Subcutaneous adipose tissue (tissue), 4 donors: ENCODE measurements around the gene ADCYAP1. TPM values are rescaled to one million over a fixed set of nuclear protein-coding genes. Genes with fewer than 3 reads are reported as not detected.

Experiments used
- total RNA-seq, 4 donors: library from RNA; depleted of rRNA; stranded (reverse); fragments of >200 nt; gene quantifications; one replicate each; pipeline ENCODE4 v1.1.0, GENCODE V29; 2016
- TF ChIP-seq, protein P1 (sequence below): fragments of 450-650 bp; IDR thresholded peaks from one replicate; pipeline ENCODE4 v1.5.1; 2016; ENCODE audit warnings: low read depth, mild to moderate bottlenecking, control low read depth, antibody characterized with exemption, moderate library complexity

ADCYAP1 gene
- total RNA-seq, 4 donors from 2014 or later, result 0.68 to 2.4 (median 1.1) TPM; not detected in 1

DNA sequence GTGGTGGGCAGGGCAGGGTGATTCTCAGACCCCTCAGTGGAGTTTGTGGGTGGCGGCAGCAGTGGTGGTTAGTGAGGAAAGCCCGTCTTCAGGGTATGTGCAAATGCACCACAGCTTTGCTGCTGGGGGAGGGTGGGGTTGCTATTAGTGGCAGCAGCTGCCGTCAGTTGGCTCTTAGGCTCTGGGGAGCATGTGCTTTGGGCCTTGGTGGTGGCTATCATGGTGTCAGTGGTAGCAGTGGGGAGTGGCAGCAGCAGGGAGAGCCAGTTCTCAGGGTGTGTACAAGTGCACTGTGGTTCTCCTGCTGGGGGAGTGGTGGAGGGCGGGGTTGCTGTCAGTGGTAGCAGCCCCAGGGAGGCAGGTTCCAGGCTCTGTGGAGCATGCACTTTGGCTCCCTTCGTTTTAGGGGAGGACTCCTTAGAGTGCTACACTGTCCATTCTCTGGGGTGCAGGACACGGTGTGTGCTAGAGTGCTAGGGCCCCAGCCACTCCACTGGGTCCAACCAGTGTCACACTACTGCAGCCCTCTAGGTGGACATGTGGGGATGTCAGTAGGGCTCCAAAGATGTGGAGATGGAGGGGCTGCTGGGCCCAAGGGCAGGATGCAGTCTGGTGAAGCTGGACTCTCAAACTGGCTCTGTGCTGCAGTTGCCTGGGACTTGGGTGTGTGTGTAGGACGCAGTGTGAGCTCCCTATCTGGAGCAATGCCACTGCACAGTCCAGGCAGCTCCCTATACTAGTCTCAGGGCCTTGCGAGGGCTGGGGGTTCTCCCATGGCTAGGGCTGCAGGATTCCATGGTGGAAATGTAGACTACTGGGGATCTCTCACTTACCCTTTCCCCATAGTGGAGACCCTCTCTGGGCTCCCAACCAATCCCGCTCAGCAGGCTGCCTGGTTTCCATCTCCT, 45.3 kb downstream of the ADCYAP1 start:
- TF ChIP-seq, protein P1, sequence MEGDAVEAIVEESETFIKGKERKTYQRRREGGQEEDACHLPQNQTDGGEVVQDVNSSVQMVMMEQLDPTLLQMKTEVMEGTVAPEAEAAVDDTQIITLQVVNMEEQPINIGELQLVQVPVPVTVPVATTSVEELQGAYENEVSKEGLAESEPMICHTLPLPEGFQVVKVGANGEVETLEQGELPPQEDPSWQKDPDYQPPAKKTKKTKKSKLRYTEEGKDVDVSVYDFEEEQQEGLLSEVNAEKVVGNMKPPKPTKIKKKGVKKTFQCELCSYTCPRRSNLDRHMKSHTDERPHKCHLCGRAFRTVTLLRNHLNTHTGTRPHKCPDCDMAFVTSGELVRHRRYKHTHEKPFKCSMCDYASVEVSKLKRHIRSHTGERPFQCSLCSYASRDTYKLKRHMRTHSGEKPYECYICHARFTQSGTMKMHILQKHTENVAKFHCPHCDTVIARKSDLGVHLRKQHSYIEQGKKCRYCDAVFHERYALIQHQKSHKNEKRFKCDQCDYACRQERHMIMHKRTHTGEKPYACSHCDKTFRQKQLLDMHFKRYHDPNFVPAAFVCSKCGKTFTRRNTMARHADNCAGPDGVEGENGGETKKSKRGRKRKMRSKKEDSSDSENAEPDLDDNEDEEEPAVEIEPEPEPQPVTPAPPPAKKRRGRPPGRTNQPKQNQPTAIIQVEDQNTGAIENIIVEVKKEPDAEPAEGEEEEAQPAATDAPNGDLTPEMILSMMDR, result no peak

DNA sequence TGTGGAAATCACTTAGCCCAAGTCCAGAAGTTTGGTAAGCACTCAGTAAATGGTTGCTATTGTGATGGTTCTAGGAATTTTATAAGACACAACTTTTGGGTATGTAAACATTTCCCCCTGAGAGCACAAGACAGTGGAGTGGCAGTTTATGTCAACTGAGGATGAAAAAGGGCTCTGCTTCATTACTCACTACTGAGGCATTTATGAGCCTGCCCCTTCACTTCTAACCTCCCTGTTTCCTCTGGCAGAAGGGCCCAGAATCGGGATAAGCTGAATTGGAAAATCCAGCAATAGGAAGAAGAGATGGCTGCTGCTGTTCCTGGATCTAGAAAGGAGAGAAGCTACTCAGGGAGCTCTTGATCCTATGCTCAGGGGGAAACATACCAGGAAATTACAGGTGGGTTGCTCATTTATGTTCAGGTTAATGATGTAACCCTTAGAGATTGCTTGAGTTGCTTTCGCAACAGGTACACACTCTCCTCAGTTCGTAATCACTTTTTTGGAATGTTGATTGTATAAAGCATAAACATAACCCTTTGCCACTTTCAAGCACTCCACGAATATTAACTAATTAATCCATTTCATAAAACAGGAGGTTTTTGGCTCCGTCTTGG, 46.3 kb downstream of the ADCYAP1 start:
- TF ChIP-seq, protein P1, result no peak

DNA sequence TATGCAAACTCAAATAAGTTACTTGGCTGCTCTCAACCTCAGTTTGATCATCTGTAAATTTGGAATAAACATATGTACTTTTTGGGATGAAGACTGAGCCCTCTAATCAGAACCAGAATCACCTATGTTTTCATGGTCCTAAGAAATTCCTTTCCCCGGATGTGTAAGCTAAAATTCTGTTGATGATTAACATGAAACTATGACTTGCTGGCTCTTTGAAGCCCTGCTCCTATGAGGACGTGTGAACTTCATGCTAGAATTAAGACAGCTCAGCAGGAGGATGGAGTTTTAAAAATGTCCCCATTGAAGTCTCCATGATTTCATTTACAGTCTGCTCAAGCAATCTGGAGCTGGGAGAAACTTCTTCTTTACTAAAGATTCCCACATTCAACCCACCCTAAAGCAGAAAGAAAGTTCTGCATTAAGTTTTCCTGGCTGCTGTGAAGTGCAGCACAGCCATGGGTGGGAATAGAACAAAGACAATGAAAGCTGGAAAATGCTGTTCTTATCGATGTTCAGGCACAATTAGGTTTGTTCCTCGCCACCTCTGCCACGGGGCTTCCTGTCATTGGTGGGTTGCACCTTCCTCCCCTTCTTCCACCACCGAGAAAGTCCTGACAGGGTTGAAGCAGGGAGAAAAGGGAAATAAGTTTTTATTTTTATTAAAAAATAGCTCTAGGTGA, 50.9 kb downstream of the ADCYAP1 start:
- TF ChIP-seq, protein P1, result no peak

DNA sequence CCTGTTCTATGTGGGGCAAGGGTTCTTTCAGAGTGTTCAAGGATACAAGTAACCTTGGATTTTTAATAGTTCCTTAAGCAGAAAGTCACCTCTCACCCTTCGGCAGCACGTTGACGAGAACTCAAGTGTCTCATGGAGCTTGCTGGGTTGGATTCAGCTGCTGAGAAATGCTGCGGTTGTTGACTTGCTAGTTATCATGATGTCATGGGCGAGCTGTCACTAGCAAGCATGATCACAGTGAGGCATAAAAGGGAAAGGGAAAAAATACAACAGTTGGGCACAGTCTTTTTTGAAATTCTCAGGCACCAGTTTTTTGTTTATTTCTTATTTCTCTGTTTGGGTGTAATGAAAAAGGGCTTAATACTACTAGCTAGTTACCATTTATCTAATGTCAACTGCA, 53.2 kb downstream of the ADCYAP1 start:
- TF ChIP-seq, protein P1, result no peak

DNA sequence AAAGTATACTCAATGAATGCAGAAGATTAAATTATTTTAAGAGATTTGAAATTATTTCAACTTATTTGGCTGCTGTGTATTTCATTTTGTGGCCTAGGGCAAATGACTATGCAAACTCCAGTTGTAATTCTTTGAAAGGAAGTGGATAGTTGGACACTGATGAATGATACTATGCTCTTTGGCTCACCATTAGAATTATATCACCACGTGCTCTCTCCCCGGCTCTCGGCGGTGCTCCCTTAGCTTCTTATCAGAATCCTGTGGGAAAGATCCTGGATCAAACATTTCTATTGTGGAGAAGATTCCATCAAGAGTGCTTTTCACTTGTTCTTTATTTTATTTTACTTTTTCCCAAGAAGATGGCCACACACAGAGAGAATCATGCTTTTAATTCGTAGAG, 55.2 kb downstream of the ADCYAP1 start:
- TF ChIP-seq, protein P1, result no peak

Other genes with a start within 250 kb of the ADCYAP1 start
- 10 to 100 TPM in 1 of 4 donors, 1 to 10 TPM in 2, not detected in 1; 3.3 to 10.2 (median 4.3) TPM for gene TYMS, start 247.2 kb upstream of the ADCYAP1 start, total RNA-seq
- gene ENOSF1, start 192.2 kb upstream of the ADCYAP1 start, total RNA-seq, result 10 to 100 TPM; 43.9 to 70.1 (median 47.0) TPM
- gene YES1, start 92.6 kb upstream of the ADCYAP1 start, total RNA-seq, result 100 to 1,000 TPM in 2 of 4 donors, 10 to 100 TPM in 2; 78.4 to 101 (median 99.3) TPM